SK-N-SH treated with all-trans-retinoic acid at 6 μM for 48 hours (cell line): ENCODE data around the gene FER.

Experiments
- ARNTL ChIP-seq: fragments of 450-650 bp; formaldehyde crosslinking; IDR thresholded peaks from 2 replicates; pipeline ENCODE4 v1.5.0; 2020; ENCODE audit warnings: low read depth, mild to moderate bottlenecking, moderate library complexity, borderline replicate concordance
- BACH2 ChIP-seq: fragments of 250-450 bp; sonication (Bioruptor Pico); IDR thresholded peaks from 2 replicates; pipeline ENCODE4 v1.9.0; 2021; ENCODE audit warnings: mild to moderate bottlenecking, borderline replicate concordance
- GLIS3 ChIP-seq: fragments of 250-450 bp; sonication (Bioruptor Pico); IDR thresholded peaks from 2 replicates; pipeline ENCODE4 v1.5.0; 2020; ENCODE audit warnings: mild to moderate bottlenecking, moderate library complexity
- SNAI2 ChIP-seq: fragments of 250-450 bp; sonication (Bioruptor Pico); IDR thresholded peaks from 2 replicates; pipeline ENCODE4 v1.5.0; 2020; ENCODE audit warnings: mild to moderate bottlenecking, moderate library complexity
- TCF4 ChIP-seq: fragments of 250-450 bp; sonication (Bioruptor Pico); IDR thresholded peaks from 2 replicates; pipeline ENCODE4 v1.8.0; 2021; ENCODE audit warnings: mild to moderate bottlenecking, moderate library complexity, borderline replicate concordance
- TOX ChIP-seq: fragments of 250-450 bp; sonication (Bioruptor Pico); IDR thresholded peaks from 2 replicates; pipeline ENCODE4 v1.8.0; 2021; ENCODE audit warnings: mild to moderate bottlenecking, moderate library complexity, borderline replicate concordance
- TSHZ2 ChIP-seq: fragments of 250-450 bp; sonication (Bioruptor Pico); IDR thresholded peaks from 2 replicates; pipeline ENCODE4 v1.5.0; 2020; ENCODE audit warnings: mild to moderate bottlenecking, moderate library complexity
- ZFP3 ChIP-seq: fragments of 250-450 bp; sonication (Bioruptor Pico); IDR thresholded peaks from 2 replicates; pipeline ENCODE4 v1.5.0; 2020; ENCODE audit warnings: mild to moderate bottlenecking, moderate library complexity
- ZFP30 ChIP-seq: fragments of 450-650 bp; formaldehyde crosslinking; IDR thresholded peaks from 2 replicates; pipeline ENCODE4 v1.5.0; 2022; ENCODE audit warnings: mild to moderate bottlenecking, moderate library complexity
- TF ChIP-seq, protein P1 (sequence below): fragments of 250-450 bp; sonication (Bioruptor Pico); IDR thresholded peaks from 2 replicates; pipeline ENCODE4 v1.5.1; 2020; ENCODE audit warnings: low read depth, mild to moderate bottlenecking, moderate library complexity
- TF ChIP-seq, protein P2 (sequence below): fragments of 250-450 bp; sonication (Bioruptor Pico); IDR thresholded peaks from 2 replicates; pipeline ENCODE4 v1.8.0; 2020; ENCODE audit warnings: mild to moderate bottlenecking, moderate library complexity, borderline replicate concordance

DNA sequence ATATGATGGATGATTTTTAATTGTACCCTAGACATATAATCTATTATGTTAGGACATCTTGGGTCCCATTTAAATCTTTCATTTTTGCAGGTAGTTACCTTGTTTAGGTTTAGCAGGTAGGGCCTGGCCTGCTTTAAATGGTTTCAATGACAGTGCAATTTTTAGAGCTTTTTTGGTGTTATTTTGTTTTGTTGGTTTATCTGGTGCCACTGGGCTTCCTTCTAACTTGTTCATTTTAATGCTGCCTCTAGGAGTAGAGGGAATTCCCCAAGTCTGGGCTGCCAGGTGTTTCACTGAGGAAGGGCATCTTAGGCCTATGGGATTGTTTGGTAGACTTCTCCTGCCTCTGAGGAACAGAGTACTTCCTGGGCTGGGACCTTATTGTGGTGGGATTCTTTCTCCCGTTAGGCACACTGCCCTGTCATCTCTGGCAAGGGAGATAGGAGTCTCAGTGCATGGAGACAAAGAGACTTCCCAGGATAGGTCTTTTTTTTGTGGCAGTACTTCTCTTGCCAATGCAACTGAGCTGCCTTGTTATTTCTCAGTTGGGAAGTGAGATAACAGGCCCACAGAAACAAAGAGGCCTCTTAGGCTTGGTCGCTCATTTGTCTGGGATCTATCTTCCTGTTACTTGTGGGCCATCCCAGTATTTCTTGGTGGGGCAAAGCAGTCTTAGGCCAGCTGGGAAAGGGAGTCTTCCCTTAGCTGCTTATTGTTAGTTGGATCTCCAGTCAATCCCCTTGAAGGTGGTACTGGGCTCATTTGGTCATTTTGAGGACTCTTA lies 282.9 kb downstream of the FER start:
- TF ChIP-seq ZFP30 (CRISPR knock-in tag) (no peak), ZFP3 (CRISPR knock-in tag) (no peak), TSHZ2 (CRISPR knock-in tag) (no peak), GLIS3 (CRISPR knock-in tag) (no peak), ARNTL (CRISPR knock-in tag) (no peak), SNAI2 (CRISPR knock-in tag) (no peak), BACH2 (no peak), TCF4 (no peak), TOX (CRISPR knock-in tag) (no peak)
- TF ChIP-seq, protein P1, sequence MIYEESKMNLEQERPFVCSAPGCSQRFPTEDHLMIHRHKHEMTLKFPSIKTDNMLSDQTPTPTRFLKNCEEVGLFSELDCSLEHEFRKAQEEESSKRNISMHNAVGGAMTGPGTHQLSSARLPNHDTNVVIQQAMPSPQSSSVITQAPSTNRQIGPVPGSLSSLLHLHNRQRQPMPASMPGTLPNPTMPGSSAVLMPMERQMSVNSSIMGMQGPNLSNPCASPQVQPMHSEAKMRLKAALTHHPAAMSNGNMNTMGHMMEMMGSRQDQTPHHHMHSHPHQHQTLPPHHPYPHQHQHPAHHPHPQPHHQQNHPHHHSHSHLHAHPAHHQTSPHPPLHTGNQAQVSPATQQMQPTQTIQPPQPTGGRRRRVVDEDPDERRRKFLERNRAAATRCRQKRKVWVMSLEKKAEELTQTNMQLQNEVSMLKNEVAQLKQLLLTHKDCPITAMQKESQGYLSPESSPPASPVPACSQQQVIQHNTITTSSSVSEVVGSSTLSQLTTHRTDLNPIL (CRISPR knock-in tag) = no peak
- TF ChIP-seq, protein P2, sequence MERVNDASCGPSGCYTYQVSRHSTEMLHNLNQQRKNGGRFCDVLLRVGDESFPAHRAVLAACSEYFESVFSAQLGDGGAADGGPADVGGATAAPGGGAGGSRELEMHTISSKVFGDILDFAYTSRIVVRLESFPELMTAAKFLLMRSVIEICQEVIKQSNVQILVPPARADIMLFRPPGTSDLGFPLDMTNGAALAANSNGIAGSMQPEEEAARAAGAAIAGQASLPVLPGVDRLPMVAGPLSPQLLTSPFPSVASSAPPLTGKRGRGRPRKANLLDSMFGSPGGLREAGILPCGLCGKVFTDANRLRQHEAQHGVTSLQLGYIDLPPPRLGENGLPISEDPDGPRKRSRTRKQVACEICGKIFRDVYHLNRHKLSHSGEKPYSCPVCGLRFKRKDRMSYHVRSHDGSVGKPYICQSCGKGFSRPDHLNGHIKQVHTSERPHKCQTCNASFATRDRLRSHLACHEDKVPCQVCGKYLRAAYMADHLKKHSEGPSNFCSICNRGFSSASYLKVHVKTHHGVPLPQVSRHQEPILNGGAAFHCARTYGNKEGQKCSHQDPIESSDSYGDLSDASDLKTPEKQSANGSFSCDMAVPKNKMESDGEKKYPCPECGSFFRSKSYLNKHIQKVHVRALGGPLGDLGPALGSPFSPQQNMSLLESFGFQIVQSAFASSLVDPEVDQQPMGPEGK (CRISPR knock-in tag) = no peak
